Measurements from ENCODE around the gene TTC23.

Gene TTC23

GRCh38 chr15:99134317-99134821 is 115.0 kb downstream of the TTC23 start:
- DNase-seq: no peak

DNA sequence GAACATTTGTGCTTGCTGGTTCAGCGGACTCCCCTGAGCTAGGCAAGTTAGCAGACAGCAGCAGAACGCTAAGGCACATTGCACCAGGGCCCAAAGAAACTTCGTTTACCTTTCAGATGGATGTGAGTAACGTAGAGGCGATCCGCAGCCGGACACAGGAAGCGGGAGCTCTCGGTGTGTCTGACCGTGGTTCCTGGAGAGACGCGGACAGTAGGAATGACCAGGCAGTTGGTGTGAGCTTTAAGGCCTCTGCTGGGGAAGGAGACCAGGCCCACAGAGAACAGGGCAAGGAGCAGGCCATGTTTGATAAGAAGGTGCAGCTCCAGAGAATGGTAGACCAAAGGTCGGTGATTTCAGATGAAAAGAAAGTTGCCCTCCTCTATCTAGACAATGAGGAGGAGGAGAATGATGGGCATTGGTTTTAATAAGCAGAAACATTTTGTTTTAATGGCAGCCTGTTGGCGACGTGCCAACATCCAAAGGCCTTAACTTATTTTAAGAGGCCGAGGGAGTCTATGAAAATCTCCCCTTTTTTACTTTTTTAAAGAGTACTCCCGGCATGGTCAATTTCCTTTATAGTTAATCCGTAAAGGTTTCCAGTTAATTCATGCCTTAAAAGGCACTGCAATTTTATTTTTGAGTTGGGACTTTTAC is 116.6 kb downstream of the TTC23 start:
- no peak for DNase-seq

GRCh38 chr15:99132122-99132521 is 117.3 kb downstream of the TTC23 start:
- no peak for DNase-seq

GRCh38 chr15:99131441-99132023 is 117.8 kb downstream of the TTC23 start:
- DNase-seq: no peak

DNA sequence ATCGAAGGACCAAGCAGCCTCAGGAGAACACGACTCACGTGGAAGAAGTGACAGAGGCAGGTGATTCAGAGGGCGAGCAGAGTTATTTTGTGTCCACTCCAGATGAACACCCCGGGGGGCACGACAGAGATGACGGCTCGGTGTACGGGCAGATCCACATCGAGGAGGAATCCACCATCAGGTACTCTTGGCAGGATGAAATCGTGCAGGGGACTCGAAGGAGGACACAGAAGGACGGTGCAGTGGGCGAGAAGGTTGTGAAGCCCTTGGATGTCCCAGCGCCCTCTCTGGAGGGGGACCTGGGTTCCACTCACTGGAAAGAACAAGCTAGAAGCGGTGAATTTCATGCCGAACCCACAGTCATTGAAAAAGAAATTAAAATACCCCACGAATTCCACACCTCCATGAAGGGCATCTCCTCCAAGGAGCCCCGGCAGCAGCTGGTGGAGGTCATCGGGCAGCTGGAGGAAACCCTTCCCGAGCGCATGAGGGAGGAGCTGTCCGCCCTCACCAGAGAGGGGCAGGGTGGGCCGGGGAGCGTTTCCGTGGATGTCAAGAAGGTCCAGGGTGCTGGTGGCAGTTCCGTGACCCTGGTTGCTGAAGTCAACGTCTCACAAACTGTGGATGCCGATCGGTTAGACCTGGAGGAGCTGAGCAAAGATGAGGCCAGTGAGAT is 118.5 kb downstream of the TTC23 start:
- no peak for DNase-seq

GRCh38 chr15:99130314-99130713 is 119.1 kb downstream of the TTC23 start:
- DNase-seq: no peak

GRCh38 chr15:99129644-99130043 is 119.7 kb downstream of the TTC23 start:
- DNase-seq: no peak

- DNase-seq: no peak
Measured at GRCh38 chr15:99128411-99128810, 121.0 kb downstream of the TTC23 start.

GRCh38 chr15:99127773-99128172 is 121.6 kb downstream of the TTC23 start:
- DNase-seq: no peak

- no peak for DNase-seq
Measured at GRCh38 chr15:99126930-99127329, 122.5 kb downstream of the TTC23 start.

- no peak for DNase-seq
Measured at GRCh38 chr15:99126131-99126588, 123.2 kb downstream of the TTC23 start.

GRCh38 chr15:99125061-99125891 is 124.1 kb downstream of the TTC23 start:
- DNase-seq: no peak

DNA sequence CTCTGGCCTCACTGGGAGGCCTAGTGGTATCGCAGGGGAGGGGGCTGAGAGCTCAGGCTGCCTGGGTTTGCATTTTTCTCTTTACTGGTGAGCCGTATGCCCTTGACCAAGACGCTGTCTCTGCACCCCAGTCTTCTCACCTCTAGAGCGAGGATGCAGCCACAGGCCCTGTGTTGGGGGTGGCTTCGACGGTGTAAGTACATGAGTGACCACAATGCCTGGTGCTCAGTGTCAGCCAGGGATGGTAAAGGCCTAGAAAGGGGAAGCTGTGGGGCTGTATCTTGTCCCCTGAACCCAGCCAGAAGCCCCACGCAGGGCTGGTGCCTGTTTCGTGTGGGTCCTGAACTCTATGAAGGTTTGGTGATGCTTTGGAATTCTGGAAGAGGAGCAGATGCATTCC is 124.7 kb downstream of the TTC23 start:
- no peak for DNase-seq

DNA sequence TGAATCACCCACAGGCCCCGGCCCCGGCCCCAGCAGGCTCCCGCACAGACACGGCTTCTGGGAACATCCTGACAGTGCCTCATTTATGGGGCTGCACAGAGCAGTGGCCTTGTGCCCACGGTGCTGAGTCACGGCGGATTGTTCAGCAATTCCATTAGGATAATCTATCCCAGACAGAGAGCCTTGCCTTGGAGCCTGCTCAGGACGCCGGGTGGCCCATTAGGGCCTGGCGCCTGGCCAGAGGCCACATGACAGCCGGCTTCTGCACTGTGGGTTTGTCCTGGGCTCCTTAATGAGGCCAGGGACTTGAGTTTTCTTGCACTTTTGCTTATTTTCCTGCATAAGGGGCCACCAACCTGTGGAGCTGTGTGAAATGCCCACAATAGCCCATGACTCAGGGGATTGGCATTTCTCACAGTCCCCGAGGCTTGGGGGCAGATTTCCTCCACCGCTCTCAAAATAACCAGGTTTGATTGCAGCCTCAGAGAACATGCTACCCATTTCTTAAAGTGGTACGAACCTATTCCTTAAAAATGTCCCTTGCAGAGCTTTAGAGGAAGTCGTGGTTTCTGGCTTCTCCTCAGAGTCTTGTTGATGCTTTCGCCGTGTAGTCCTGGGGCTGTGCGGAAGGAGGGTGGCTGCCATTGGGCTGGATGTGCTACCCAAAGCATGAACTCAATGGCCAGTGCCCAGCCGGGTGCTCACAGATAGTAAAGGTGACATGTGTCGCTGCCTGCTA is 125.5 kb downstream of the TTC23 start:
- DNase-seq: no peak

- DNase-seq: no peak
Measured at GRCh38 chr15:99122831-99123712, 126.3 kb downstream of the TTC23 start.

- DNase-seq: no peak
Measured at GRCh38 chr15:99121691-99122410, 127.5 kb downstream of the TTC23 start.

GRCh38 chr15:99121207-99121606 is 128.2 kb downstream of the TTC23 start:
- no peak for DNase-seq

- DNase-seq: no peak
Measured at GRCh38 chr15:99120050-99120777, 129.2 kb downstream of the TTC23 start.

DNA sequence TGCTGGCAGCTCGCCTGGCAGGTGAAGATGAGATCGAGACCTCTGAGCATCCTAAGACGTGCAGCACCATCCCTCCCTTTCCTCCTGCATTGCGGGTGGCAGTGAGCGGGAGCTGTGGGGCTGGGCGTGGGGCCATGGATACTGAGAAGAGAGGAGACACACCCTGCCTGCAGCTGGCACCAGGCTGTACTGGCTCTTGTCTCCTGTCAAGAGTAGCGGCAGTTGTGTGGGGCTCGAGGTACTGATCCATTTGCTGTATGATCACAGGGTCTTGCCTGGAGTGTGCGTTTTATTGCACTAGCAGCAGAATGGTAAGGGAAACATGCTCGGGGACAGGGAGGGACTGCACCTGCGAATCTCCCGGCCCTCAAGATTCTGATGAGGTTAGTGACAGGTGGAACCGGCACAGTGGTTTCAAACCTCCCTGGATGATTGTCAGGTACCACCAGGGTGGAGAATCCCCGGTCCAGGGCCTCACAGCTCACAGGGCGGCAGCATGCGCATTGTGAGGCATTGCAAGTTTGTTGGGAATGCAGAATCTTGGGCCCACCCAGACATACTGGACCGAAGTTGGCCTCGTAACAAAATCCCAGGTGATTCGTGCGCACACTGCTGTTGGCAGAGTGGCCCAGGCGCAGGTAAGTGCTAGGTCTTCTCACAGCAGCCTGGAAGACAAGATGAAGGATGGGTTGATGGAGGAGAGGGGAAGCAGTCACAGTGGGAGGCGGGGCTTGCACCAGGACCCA is 130.4 kb downstream of the TTC23 start:
- no peak for DNase-seq
